Stomach (tissue), 9 donors: Measurements from ENCODE around the gene MYF6. TPM values are rescaled to one million over a fixed set of nuclear protein-coding genes. Genes with fewer than 3 reads are reported as not detected.

ENCODE experiments used
- DNase-seq, 2 donors: peaks; one replicate each; pipeline versions ENCODE4 v3.0.0 to v3.0.0-alpha.2; 2013 to 2019
- H3K27ac ChIP-seq, 5 donors: fragments of 200-600 bp in 4 of 5; sonication (generic) in 4 of 5; one replicate each; pipeline ENCODE4 v1.5.1; 2013 to 2019; ENCODE audit warnings: mild to moderate bottlenecking in 1 of 5, moderate library complexity in 1 of 5
- H3K27me3 ChIP-seq, 3 donors: fragments of 200-600 bp; sonication (generic); one replicate each; pipeline ENCODE4 v1.5.1; 2017 to 2019; ENCODE audit warnings: mixed run types in 1 of 3
- H3K36me3 ChIP-seq, 4 donors: fragments of 200-600 bp; sonication (generic); 1 replicate in 3 of 4; 2 replicates in 1 of 4; pipeline ENCODE4 v1.5.1; 2016 to 2019
- H3K4me1 ChIP-seq, 4 donors: fragments of 200-600 bp; sonication (generic); one replicate each; pipeline ENCODE4 v1.5.1; 2016 to 2019
- H3K4me3 ChIP-seq, 4 donors: fragments of 200-600 bp; sonication (generic) in 3 of 4; one replicate each; pipeline ENCODE4 v1.5.1; 2016 to 2019; ENCODE audit warnings: mild to moderate bottlenecking in 1 of 4
- H3K9me3 ChIP-seq, 4 donors: fragments of 200-600 bp; sonication (generic); one replicate each; pipeline ENCODE4 v1.5.1; 2016 to 2019
- EP300 ChIP-seq: sonication (generic); formaldehyde crosslinking; IDR thresholded peaks from one replicate; pipeline ENCODE4 v1.6.1; 2017; ENCODE audit warnings: antibody characterized with exemption
- POLR2A ChIP-seq, 4 donors: fragments of 450-650 bp; IDR thresholded peaks; one replicate each; pipeline ENCODE4 v1.6.1; 2016; ENCODE audit warnings: antibody characterized with exemption in 4 of 4, control low read depth in 2 of 4, mild to moderate bottlenecking in 1 of 4, moderate library complexity in 1 of 4
- POLR2AphosphoS5 ChIP-seq, 3 donors: sonication (generic); formaldehyde crosslinking; IDR thresholded peaks; one replicate each; pipeline ENCODE4 v1.6.1; 2016; ENCODE audit warnings: antibody characterized with exemption in 3 of 3
- WGBS, 5 donors: extraction: QIAGEN DNeasy Blood & Tissue Kit in 3 of 5; methylation state at CpG; one replicate each; pipeline versions ENCODE4 v1.1.5 to v1.1.7; 2013 to 2018; 5-methylcytosine and 5-hydroxymethylcytosine counted together
- intact Hi-C: fragments of 100-400 bp; cut with DNase I; formaldehyde crosslinking; loops from one replicate; pipeline ENCODE4 v1.15.1; 2023; ENCODE audit warnings: low total_unique reads
- polyA plus RNA-seq, 3 donors: library from polyadenylated mRNA; stranded (reverse); fragments of 200-250 nt; gene quantifications; one replicate each; pipeline ENCODE4 v1.2.3, GENCODE V29; 2013
- total RNA-seq, 5 donors: library from RNA; depleted of rRNA; stranded (reverse); fragments of >200 nt; gene quantifications; one replicate each; pipeline versions ENCODE4 v1.1.0 to v1.2.3, GENCODE V29; 2014 to 2016
- TF ChIP-seq, protein P1 (sequence below), 7 experiments: fragments of 450-650 bp in 4 of 7; fragments of 200-600 bp in 3 of 7; sonication (generic) in 3 of 7; IDR thresholded peaks; one replicate each; pipeline ENCODE4 v1.5.1; 2016 to 2019; ENCODE audit warnings: antibody characterized with exemption in 7 of 7, control low read depth in 2 of 7, mild to moderate bottlenecking in 1 of 7
- donor health status: healthy with polysubstance abuse.
- donor health status: Bipolar disorder and iron deficiency.
- donor health status: healthy.

Gene MYF6
- total and polyA plus RNA-seq, 8 donors: 2.1 TPM; not detected in 7

DNA sequence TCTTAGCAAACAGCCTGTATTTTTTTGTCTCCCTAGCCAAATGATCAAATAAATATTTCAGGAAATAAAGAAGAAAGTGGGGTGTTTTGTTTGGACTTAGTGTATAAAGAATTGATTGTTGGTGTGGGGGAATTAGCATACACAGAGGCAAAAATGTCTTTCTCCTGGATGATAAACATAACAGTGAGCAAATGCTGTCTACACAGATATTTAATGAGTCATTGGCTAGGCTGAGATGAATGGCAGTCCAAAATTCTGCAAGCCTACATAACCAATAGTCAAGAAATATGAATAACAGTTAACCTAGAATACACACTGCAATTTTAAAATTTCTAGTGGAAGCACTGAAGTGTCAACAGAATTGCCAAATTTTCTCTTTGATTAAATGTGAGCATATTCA, 45.0 kb downstream of the MYF6 start:
- intact Hi-C loops: no loop called here
- no peaks in the 10 kb centered on the region for H3K4me1 ChIP-seq

GRCh38 chr12:80754274-80754673, 46.8 kb downstream of the MYF6 start:
- no peaks in the 10 kb centered on the region for H3K9me3 ChIP-seq
- H3K4me1 ChIP-seq: no peaks in the 10 kb centered on the region
- intact Hi-C loops: no loop called here
- TF ChIP-seq, protein P1, sequence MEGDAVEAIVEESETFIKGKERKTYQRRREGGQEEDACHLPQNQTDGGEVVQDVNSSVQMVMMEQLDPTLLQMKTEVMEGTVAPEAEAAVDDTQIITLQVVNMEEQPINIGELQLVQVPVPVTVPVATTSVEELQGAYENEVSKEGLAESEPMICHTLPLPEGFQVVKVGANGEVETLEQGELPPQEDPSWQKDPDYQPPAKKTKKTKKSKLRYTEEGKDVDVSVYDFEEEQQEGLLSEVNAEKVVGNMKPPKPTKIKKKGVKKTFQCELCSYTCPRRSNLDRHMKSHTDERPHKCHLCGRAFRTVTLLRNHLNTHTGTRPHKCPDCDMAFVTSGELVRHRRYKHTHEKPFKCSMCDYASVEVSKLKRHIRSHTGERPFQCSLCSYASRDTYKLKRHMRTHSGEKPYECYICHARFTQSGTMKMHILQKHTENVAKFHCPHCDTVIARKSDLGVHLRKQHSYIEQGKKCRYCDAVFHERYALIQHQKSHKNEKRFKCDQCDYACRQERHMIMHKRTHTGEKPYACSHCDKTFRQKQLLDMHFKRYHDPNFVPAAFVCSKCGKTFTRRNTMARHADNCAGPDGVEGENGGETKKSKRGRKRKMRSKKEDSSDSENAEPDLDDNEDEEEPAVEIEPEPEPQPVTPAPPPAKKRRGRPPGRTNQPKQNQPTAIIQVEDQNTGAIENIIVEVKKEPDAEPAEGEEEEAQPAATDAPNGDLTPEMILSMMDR (IDR thresholded peaks at IDR 0.05): no peak
- TF ChIP-seq POLR2AphosphoS5 (IDR thresholded peaks at IDR 0.05) (no peak), POLR2A (IDR thresholded peaks at IDR 0.05) (no peak), EP300 (no peak)
- no peaks in the 10 kb centered on the region for H3K27me3 ChIP-seq
- DNase-seq: no peak
- H3K4me3 ChIP-seq: no peak overlapping the region
- 78 to 94% (median 89%) methylated on average over 3 of the region's 3 CpGs for WGBS, 5 donors
- no peak overlapping the region for H3K27ac ChIP-seq
- no peaks in the 10 kb centered on the region for H3K36me3 ChIP-seq

More for the DNA sequence above, 45.0 kb downstream of the MYF6 start:
- no peaks in the 10 kb centered on the region for H3K27me3 ChIP-seq
- no peak overlapping the region for H3K27ac ChIP-seq
- TF ChIP-seq, protein P1 (IDR thresholded peaks at IDR 0.05): no peak
- TF ChIP-seq POLR2A (IDR thresholded peaks at IDR 0.05) (no peak), EP300 (no peak), POLR2AphosphoS5 (IDR thresholded peaks at IDR 0.05) (no peak)
- H3K9me3 ChIP-seq: no peaks in the 10 kb centered on the region
- no peak for DNase-seq
- H3K4me3 ChIP-seq: no peak overlapping the region
- no peaks in the 10 kb centered on the region for H3K36me3 ChIP-seq

DNA sequence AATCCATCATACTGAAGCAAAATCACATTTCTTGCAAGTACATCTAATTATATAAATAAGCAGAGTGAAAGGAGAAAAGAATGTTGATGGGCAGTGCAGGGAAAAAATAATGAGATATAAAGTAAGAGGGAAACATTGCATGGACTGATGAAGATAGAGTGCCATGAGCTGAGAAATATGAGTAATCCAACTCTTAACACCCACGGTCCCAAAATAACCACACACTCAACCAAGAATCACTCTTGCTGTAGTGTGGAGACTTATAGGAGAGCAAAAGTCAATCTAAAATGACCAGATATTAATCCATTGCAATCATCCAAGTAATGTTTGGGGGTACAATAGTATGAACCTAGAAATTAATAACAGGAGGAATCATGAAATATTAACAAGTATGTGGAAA, 49.4 kb downstream of the MYF6 start:
- intact Hi-C loops: no loop called here
- Histone ChIP-seq H3K36me3 (no peaks in the 10 kb centered on the region), H3K27ac (no peak overlapping the region), H3K27me3 (no peaks in the 10 kb centered on the region), H3K4me1 (no peaks in the 10 kb centered on the region), H3K9me3 (no peaks in the 10 kb centered on the region), H3K4me3 (no peak overlapping the region)
- DNase-seq: no peak
- WGBS, 5 donors: 72 to 88% (median 82%) methylated on average over 1 of the region's 1 CpG
- TF ChIP-seq, protein P1 (IDR thresholded peaks at IDR 0.05): no peak
- TF ChIP-seq EP300 (no peak), POLR2AphosphoS5 (IDR thresholded peaks at IDR 0.05) (no peak), POLR2A (IDR thresholded peaks at IDR 0.05) (no peak)

Other genes with a start within 250 kb of the MYF6 start
- gene MYF5, start 9.3 kb downstream of the MYF6 start, total RNA-seq: not detected
- gene MYF5, start 9.3 kb downstream of the MYF6 start, polyA plus RNA-seq: not detected
- gene LIN7A, start 230.3 kb downstream of the MYF6 start, total RNA-seq: 100 to 1,000 TPM in 1 of 5 donors, 10 to 100 TPM in 2, 1 to 10 TPM in 1, under 1 TPM in 1; 0.45 to 163 (median 15.6) TPM
- gene LIN7A, start 230.3 kb downstream of the MYF6 start, polyA plus RNA-seq: 1 to 10 TPM; 1.6 to 2.4 (median 2.1) TPM